GM21381 (cell line): ENCODE data around the gene MUCL3.
"Not testable (repeated sequence)": the region's sequence is repeated elsewhere in the genome, so short reads cannot be mapped to it uniquely, and the experiment has no call there.

Experiments used
- ATAC-seq: cut with Tn5 transposase; IDR thresholded peaks from one replicate; pipeline ENCODE4 v1.9.1; 2021; ENCODE audit warnings: mild to moderate bottlenecking, moderate library complexity; ENCODE audit not compliant: unreplicated experiment

The MUCL3 gene

GRCh38 chr6:30974490-30975252, 33.9 kb downstream of the MUCL3 start:
- no peak for ATAC-seq

GRCh38 chr6:30979141-30979540, 38.4 kb downstream of the MUCL3 start:
- no peak for ATAC-seq

GRCh38 chr6:30979690-30980089, 38.9 kb downstream of the MUCL3 start:
- no peak for ATAC-seq

- ATAC-seq = no peak
These were observed 41.4 kb downstream of the MUCL3 start for GRCh38 chr6:30981942-30982772.

- ATAC-seq = no peak
These were observed 42.7 kb downstream of the MUCL3 start, which contains the start of gene MUC21 for GRCh38 chr6:30983439-30983838. Gene MUC21, plus strand, starts transcription at chr6:30983718. Its CDS starts 241 bp downstream, at chr6:30983959.

- no peak for ATAC-seq
These were observed 44.7 kb downstream of the MUCL3 start for GRCh38 chr6:30985490-30985889.

- no peak for ATAC-seq
These were observed 46.5 kb downstream of the MUCL3 start for GRCh38 chr6:30987304-30987703.

- ATAC-seq = no peak
These were observed 47.5 kb downstream of the MUCL3 start for GRCh38 chr6:30988209-30988825.

- ATAC-seq = no peak
These were observed 49.8 kb downstream of the MUCL3 start for GRCh38 chr6:30990422-30991086.

GRCh38 chr6:30991891-30992290, 51.1 kb downstream of the MUCL3 start:
- no peak for ATAC-seq

GRCh38 chr6:30997301-30997700, 56.5 kb downstream of the MUCL3 start:
- no peak for ATAC-seq

GRCh38 chr6:30998785-30999184, 58.0 kb downstream of the MUCL3 start:
- no peak for ATAC-seq

GRCh38 chr6:31000067-31000860, 59.5 kb downstream of the MUCL3 start:
- ATAC-seq = not testable (repeated sequence)

- no peak for ATAC-seq
These were observed 60.6 kb downstream of the MUCL3 start for GRCh38 chr6:31001281-31001888.

GRCh38 chr6:31002471-31002870, 61.7 kb downstream of the MUCL3 start:
- ATAC-seq = no peak
